ENCODE measurements around the gene PJA2.

The PJA2 gene

GRCh38 chr5:109350537-109351270 is 59.1 kb downstream of the PJA2 start:
- no peak for DNase-seq (ENCODE audit: low spot score)

GRCh38 chr5:109349388-109349787 is 60.4 kb downstream of the PJA2 start:
- DNase-seq (ENCODE audit: low spot score) = no peak

- DNase-seq (ENCODE audit: low spot score) = no peak
Measured at GRCh38 chr5:109347252-109347888, 62.4 kb downstream of the PJA2 start.

- DNase-seq (ENCODE audit: low spot score) = no peak
Measured at GRCh38 chr5:109345699-109346098, 64.1 kb downstream of the PJA2 start.

- no peak for DNase-seq (ENCODE audit: low spot score)
Measured at GRCh38 chr5:109340351-109340750, 69.4 kb downstream of the PJA2 start.

GRCh38 chr5:109335114-109335513 is 74.7 kb downstream of the PJA2 start:
- DNase-seq (ENCODE audit: low spot score) = no peak

GRCh38 chr5:109334056-109334455 is 75.7 kb downstream of the PJA2 start:
- no peak for DNase-seq (ENCODE audit: low spot score)

GRCh38 chr5:109329333-109330237 is 80.2 kb downstream of the PJA2 start:
- peak; percentile 47 for DNase-seq (ENCODE audit: low spot score)

GRCh38 chr5:109328626-109329025 is 81.1 kb downstream of the PJA2 start:
- no peak for DNase-seq (ENCODE audit: low spot score)

- no peak for DNase-seq (ENCODE audit: low spot score)
Measured at GRCh38 chr5:109327570-109327969, 82.2 kb downstream of the PJA2 start.

GRCh38 chr5:109326919-109327318 is 82.9 kb downstream of the PJA2 start:
- DNase-seq (ENCODE audit: low spot score) = no peak

- DNase-seq (ENCODE audit: low spot score) = no peak
Measured at GRCh38 chr5:109325456-109325855, 84.3 kb downstream of the PJA2 start.

- no peak for DNase-seq (ENCODE audit: low spot score)
Measured at GRCh38 chr5:109324931-109325330, 84.8 kb downstream of the PJA2 start.

- DNase-seq (ENCODE audit: low spot score) = no peak
Measured at GRCh38 chr5:109324351-109324750, 85.4 kb downstream of the PJA2 start.

- DNase-seq (ENCODE audit: low spot score) = no peak
Measured at GRCh38 chr5:109322694-109323093, 87.1 kb downstream of the PJA2 start.

- DNase-seq (ENCODE audit: low spot score) = no peak
Measured at GRCh38 chr5:109319351-109319750, 90.4 kb downstream of the PJA2 start.

- DNase-seq (ENCODE audit: low spot score) = no peak
Measured at GRCh38 chr5:109318455-109319108, 91.2 kb downstream of the PJA2 start.

- DNase-seq (ENCODE audit: low spot score) = peak; percentile 68
Measured at GRCh38 chr5:109316634-109317033, 93.1 kb downstream of the PJA2 start.

- no peak for DNase-seq (ENCODE audit: low spot score)
Measured at GRCh38 chr5:109315245-109315644, 94.5 kb downstream of the PJA2 start.

GRCh38 chr5:109313127-109313526 is 96.6 kb downstream of the PJA2 start:
- DNase-seq (ENCODE audit: low spot score) = no peak

- DNase-seq (ENCODE audit: low spot score) = no peak
Measured at GRCh38 chr5:109312695-109313094, 97.1 kb downstream of the PJA2 start.

- DNase-seq (ENCODE audit: low spot score) = no peak
Measured at GRCh38 chr5:109310315-109310714, 99.5 kb downstream of the PJA2 start.
